HepG2 (cell line): ENCODE measurements around the gene TH. TPM values are rescaled to one million over a fixed set of nuclear protein-coding genes. Genes with fewer than 3 reads are reported as not detected.

ENCODE experiments used
- BRF2 ChIP-seq: sonication (generic); formaldehyde crosslinking; IDR thresholded peaks from 2 replicates; pipeline ENCODE4 v1.8.1; 2022; ENCODE audit warnings: mild to moderate bottlenecking, missing genetic modification reagents
- CBX1 ChIP-seq: IDR thresholded peaks from one replicate; pipeline ENCODE4 v1.6.1; 2016; ENCODE audit warnings: antibody characterized with exemption, low read depth
- CEBPZ ChIP-seq: IDR thresholded peaks from 2 replicates; pipeline ENCODE4 v1.6.1; 2012; ENCODE audit warnings: low read length, improper control_type of control experiment
- GPN1 ChIP-seq: sonication (generic); formaldehyde crosslinking; IDR thresholded peaks from 2 replicates; pipeline ENCODE4 v1.5.1; 2020; ENCODE audit warnings: missing genetic modification reagents, borderline replicate concordance
- KMT2A ChIP-seq: sonication (generic); formaldehyde crosslinking; IDR thresholded peaks from 2 replicates; pipeline ENCODE4 v1.4.0; 2020; ENCODE audit warnings: missing genetic modification reagents
- MYNN ChIP-seq: sonication (generic); formaldehyde crosslinking; IDR thresholded peaks from 2 replicates; pipeline ENCODE4 v1.4.0; 2020; ENCODE audit warnings: mild to moderate bottlenecking, low read depth, missing genetic modification reagents
- NR2F6 ChIP-seq, 2 experiments: IDR thresholded peaks; 2 replicates each; pipeline ENCODE4 v1.6.1; 2016; ENCODE audit warnings: antibody characterized with exemption in 1 of 2, mild to moderate bottlenecking in 1 of 2
- POLR2G ChIP-seq: fragments of 200-400 bp; formaldehyde crosslinking; IDR thresholded peaks from 2 replicates; pipeline ENCODE4 v1.6.1; 2018; ENCODE audit warnings: mild to moderate bottlenecking, low read depth, low read length, moderate library complexity
- RELA ChIP-seq: sonication (generic); formaldehyde crosslinking; IDR thresholded peaks from 2 replicates; pipeline ENCODE4 v1.4.0; 2020; ENCODE audit warnings: missing genetic modification reagents
- SPEN ChIP-seq: sonication (generic); formaldehyde crosslinking; IDR thresholded peaks from 2 replicates; pipeline ENCODE4 v1.5.1; 2020; ENCODE audit warnings: low read depth, mild to moderate bottlenecking, missing genetic modification reagents
- ZBTB26 ChIP-seq: IDR thresholded peaks from 2 replicates; pipeline ENCODE4 v1.6.1; 2016; ENCODE audit warnings: missing compliant biosample characterization, missing genetic modification reagents, borderline replicate concordance
- ZHX1 ChIP-seq: sonication (generic); formaldehyde crosslinking; IDR thresholded peaks from 2 replicates; pipeline ENCODE4 v1.8.1; 2022; ENCODE audit warnings: low read depth, mild to moderate bottlenecking, missing genetic modification reagents
- ZNF230 ChIP-seq: sonication (generic); formaldehyde crosslinking; IDR thresholded peaks from 2 replicates; pipeline ENCODE4 v1.4.0; 2020; ENCODE audit warnings: mild to moderate bottlenecking, missing genetic modification reagents
- ZNF460 ChIP-seq: sonication (generic); formaldehyde crosslinking; IDR thresholded peaks from 2 replicates; pipeline ENCODE4 v1.5.1; 2020; ENCODE audit warnings: missing genetic modification reagents, mild to moderate bottlenecking, borderline replicate concordance
- ZNF570 ChIP-seq: sonication (generic); formaldehyde crosslinking; IDR thresholded peaks from 2 replicates; pipeline ENCODE4 v1.4.0; 2020; ENCODE audit warnings: mild to moderate bottlenecking, missing genetic modification reagents, borderline replicate concordance
- ZNF710 ChIP-seq: sonication (generic); formaldehyde crosslinking; IDR thresholded peaks from 2 replicates; pipeline ENCODE4 v1.5.0; 2020; ENCODE audit warnings: mild to moderate bottlenecking, missing genetic modification reagents, borderline replicate concordance
- ZNF83 ChIP-seq: sonication (generic); formaldehyde crosslinking; IDR thresholded peaks from 2 replicates; pipeline ENCODE4 v1.4.0; 2020; ENCODE audit warnings: missing genetic modification reagents, mild to moderate bottlenecking, borderline replicate concordance
- polyA plus RNA-seq, 8 experiments: library from polyadenylated mRNA; depleted of rRNA in 3 of 8; stranded (reverse) in 7 of 8; unstranded in 1 of 8; fragments of >200 nt; fragmentation: Illumina TruSeq in 4 of 8; extraction: Trizol in 4 of 8; gene quantifications; 2 replicates each; pipeline versions ENCODE4 v1.2.1 to v1.2.3, GENCODE V29; 2011 to 2016; ENCODE audit warnings: low read depth in 4 of 8, missing spikeins in 1 of 8, mixed read lengths in 1 of 8; ENCODE audit not compliant: insufficient read depth in 1 of 8
- total RNA-seq, 5 experiments: library from RNA; depleted of rRNA; stranded (reverse); fragments of >200 nt; fragmentation: Illumina TruSeq; extraction: Trizol; gene quantifications; 2 replicates each; pipeline ENCODE4 v1.2.3, GENCODE V29; 2016; ENCODE audit warnings: low read depth in 1 of 5

The TH gene
- total and polyA plus RNA-seq, 2 of the 13 experiments (the other 11 are each of a cell fraction or from before 2014, with no cell fraction given), result 0.36 TPM; not detected in 1

- no peak for TF ChIP-seq ZBTB26 (CRISPR knock-in tag)
- TF ChIP-seq RELA (CRISPR knock-in tag), result peak; percentile 86
- no peak for TF ChIP-seq ZNF230 (CRISPR knock-in tag)
- no peak; the same call in 1 of the 2 replicates for TF ChIP-seq SPEN
- TF ChIP-seq ZNF460 (CRISPR knock-in tag), result peak; percentile 52; the same call in 1 of the 2 replicates
- TF ChIP-seq ZHX1 (CRISPR knock-in tag), result peak; percentile 62; the same call in 1 of the 2 replicates
- TF ChIP-seq NR2F6 (IDR thresholded peaks at IDR 0.05), result peak; percentile 88
- TF ChIP-seq NR2F6 (CRISPR knock-in tag; IDR thresholded peaks at IDR 0.05), result peak; percentile 91
- TF ChIP-seq POLR2G, result peak; percentile 70
- TF ChIP-seq MYNN (CRISPR knock-in tag), result no peak
- TF ChIP-seq GPN1, result no peak
- no peak for TF ChIP-seq ZNF83
- peak; percentile 91 for TF ChIP-seq BRF2
- TF ChIP-seq KMT2A (CRISPR knock-in tag), result peak; percentile 53
- TF ChIP-seq ZNF570 (CRISPR knock-in tag), result no peak
- peak; percentile 73; the same call in 1 of the 2 replicates for TF ChIP-seq ZNF710 (CRISPR knock-in tag)
- no peak for TF ChIP-seq CEBPZ
- TF ChIP-seq CBX1, result no peak
Observed at GRCh38 chr11:2211113-2211971, 39.7 kb upstream of the TH start (continued).
